Heart right ventricle (tissue), 16 donors: Measurements from ENCODE around the gene GAP43. TPM values are rescaled to one million over a fixed set of nuclear protein-coding genes. Genes with fewer than 3 reads are reported as not detected.

ENCODE experiments used
- ATAC-seq, 8 donors: fragments of 200-7000 bp; cut with Tn5 transposase; one replicate each; pipeline ENCODE4 v1.9.1; 2020; ENCODE audit warnings: mild to moderate bottlenecking in 8 of 8, moderate library complexity in 8 of 8, moderate number of reproducible peaks in 1 of 8
- DNase-seq, 2 donors: peaks; one replicate each; pipeline ENCODE4 v3.0.0-alpha.2; 2020
- H3K27ac ChIP-seq, 10 donors: fragments of 200-600 bp; sonication (generic) in 2 of 10; one replicate each; pipeline versions ENCODE4 v1.5.0 to v1.8.0; 2020 to 2022; ENCODE audit warnings: mild to moderate bottlenecking in 3 of 10
- H3K27me3 ChIP-seq, 7 donors: fragments of 200-600 bp; one replicate each; pipeline ENCODE4 v1.8.0; 2021 to 2022; ENCODE audit warnings: mild to moderate bottlenecking in 2 of 7
- H3K36me3 ChIP-seq, 9 donors: fragments of 200-600 bp; sonication (generic) in 1 of 9; one replicate each; pipeline versions ENCODE4 v1.5.0 to v1.8.0; 2020 to 2022; ENCODE audit warnings: mild to moderate bottlenecking in 2 of 9
- H3K4me1 ChIP-seq, 9 donors: fragments of 200-600 bp; sonication (generic) in 1 of 9; one replicate each; pipeline versions ENCODE4 v1.5.0 to v1.8.0; 2020 to 2022; ENCODE audit warnings: mild to moderate bottlenecking in 4 of 9
- H3K4me3 ChIP-seq, 10 donors: fragments of 200-600 bp; sonication (generic) in 2 of 10; one replicate each; pipeline versions ENCODE4 v1.5.0 to v1.8.0; 2020 to 2022; ENCODE audit warnings: mild to moderate bottlenecking in 7 of 10, moderate library complexity in 2 of 10
- H3K9me3 ChIP-seq, 11 donors: fragments of 200-600 bp in 10 of 11; sonication (generic) in 2 of 11; one replicate each; pipeline versions ENCODE4 v1.5.0 to v1.8.0; 2013 to 2022; ENCODE audit warnings: mild to moderate bottlenecking in 2 of 11, control low read depth in 1 of 11, moderate library complexity in 1 of 11
- WGBS, 2 donors: extraction: QIAGEN DNeasy Blood & Tissue Kit; methylation state at CpG; one replicate each; pipeline ENCODE4 v1.1.7; 2013; ENCODE audit warnings: inconsistent platforms in 1 of 2; 5-methylcytosine and 5-hydroxymethylcytosine counted together
- intact Hi-C, 10 donors: fragments of 100-400 bp; cut with DNase I; formaldehyde crosslinking; loops; one replicate each; pipeline versions ENCODE4 v1.11.1 to v1.14.2; 2022
- polyA plus RNA-seq, 2 donors: library from polyadenylated mRNA; stranded (reverse); fragments of 200-250 nt; gene quantifications; one replicate each; pipeline ENCODE4 v1.2.3, GENCODE V29; 2013
- total RNA-seq, 10 donors: library from RNA; stranded (reverse); fragmentation: NEBNext Ultra II Directional in 3 of 10; extraction: Animal tissue kit (Norgen Biotek cat#: 25700) in 3 of 10; gene quantifications; one replicate each; pipeline versions ENCODE4 v1.2.1 to v1.2.4, GENCODE V29; 2021 to 2023
- TF ChIP-seq, protein P1 (sequence below), 9 donors: fragments of 200-600 bp; sonication (generic) in 2 of 9; IDR thresholded peaks; one replicate each; pipeline versions ENCODE4 v1.5.0 to v1.8.0; 2021 to 2022; ENCODE audit warnings: antibody characterized with exemption in 9 of 9, mild to moderate bottlenecking in 5 of 9, moderate library complexity in 1 of 9
- donor health status: Arrhythmogenic right ventricular cardiomyopathy.
- donor health status: ischemic (EF 13 %, LVEDD 7.1; RV severe dilation, severe dysfunction).
- donor health status: healthy with polysubstance abuse.
- donor health status: DM: no; HTN: yes; CAD: no.
- donor health status: DM: no; HTN: no; CAD: no.
- donor health status: ischemic (EF 25% LVEDD 6.9; RV normal size, moderate dysfunction).
- donor health status: ischemic (EF 25% LVEDD 5.7; RV mildly dilated, moderate dysfunction).
- donor health status: healthy.
- donor health status: DM: yes; HTN: yes; CAD: no.
- donor health status: Ischemic cardiomyopathy.
- donor health status: ischemic (EF 35%, LVEDD 5.7; RV mildly dilated, moderate dysfunction).
- donor health status: nonischemic (EF 11% LVEDD 7.7; RV severe dilation, severe dysfunction).
- donor health status: DM: yes; HTN: yes; CAD: no.
- donor health status: PGD.
- donor health status: ischemic (EF 29% LVEDD 5.4; RV normal size, mild dysfunction).
- donor health status: nonischemic (EF 23%, LVEDD 6.1; RV moderate dilation, normal function).

GAP43 gene
- total and polyA plus RNA-seq, 12 donors = 0.29 to 2.3 (median 0.83) TPM; not detected in 1

DNA sequence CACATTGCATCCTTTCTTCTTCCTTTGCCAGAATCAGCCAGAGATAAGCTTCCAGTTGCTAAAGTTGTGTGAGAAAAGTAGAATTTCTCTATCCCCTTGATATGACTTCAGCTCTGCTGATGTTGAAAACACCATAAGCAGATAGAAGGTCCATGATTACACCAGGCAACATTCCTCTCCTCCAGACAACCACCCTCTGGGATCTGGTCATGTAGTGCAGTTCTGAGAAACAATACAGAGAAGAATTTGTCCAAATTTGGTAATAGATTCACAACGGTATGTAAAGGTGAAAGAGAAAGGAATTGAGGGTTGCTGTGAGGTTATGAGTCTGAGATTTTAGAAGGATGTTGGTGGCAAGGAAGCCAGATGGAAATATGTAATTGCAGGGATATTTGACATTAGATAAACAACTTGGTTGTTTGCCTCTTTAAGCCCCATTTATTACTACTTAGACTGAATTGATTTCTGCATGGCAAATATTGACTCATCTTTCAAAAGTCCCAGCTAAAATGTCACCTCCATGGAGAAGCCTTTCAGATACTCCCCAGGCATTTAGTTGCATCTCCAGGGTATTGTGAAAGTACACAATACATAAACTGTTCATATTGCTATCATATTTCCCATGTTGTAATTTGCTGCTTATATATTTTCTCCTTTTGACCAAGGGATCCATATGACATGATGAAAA, 134.9 kb downstream of the GAP43 start:
- no peaks in the 10 kb centered on the region for H3K36me3 ChIP-seq
- WGBS, 2 donors = 60 to 69% methylated on average over 1 of the region's 1 CpG
- no peaks in the 10 kb centered on the region for H3K27me3 ChIP-seq
- TF ChIP-seq, protein P1, sequence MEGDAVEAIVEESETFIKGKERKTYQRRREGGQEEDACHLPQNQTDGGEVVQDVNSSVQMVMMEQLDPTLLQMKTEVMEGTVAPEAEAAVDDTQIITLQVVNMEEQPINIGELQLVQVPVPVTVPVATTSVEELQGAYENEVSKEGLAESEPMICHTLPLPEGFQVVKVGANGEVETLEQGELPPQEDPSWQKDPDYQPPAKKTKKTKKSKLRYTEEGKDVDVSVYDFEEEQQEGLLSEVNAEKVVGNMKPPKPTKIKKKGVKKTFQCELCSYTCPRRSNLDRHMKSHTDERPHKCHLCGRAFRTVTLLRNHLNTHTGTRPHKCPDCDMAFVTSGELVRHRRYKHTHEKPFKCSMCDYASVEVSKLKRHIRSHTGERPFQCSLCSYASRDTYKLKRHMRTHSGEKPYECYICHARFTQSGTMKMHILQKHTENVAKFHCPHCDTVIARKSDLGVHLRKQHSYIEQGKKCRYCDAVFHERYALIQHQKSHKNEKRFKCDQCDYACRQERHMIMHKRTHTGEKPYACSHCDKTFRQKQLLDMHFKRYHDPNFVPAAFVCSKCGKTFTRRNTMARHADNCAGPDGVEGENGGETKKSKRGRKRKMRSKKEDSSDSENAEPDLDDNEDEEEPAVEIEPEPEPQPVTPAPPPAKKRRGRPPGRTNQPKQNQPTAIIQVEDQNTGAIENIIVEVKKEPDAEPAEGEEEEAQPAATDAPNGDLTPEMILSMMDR (IDR thresholded peaks at IDR 0.05) = no peak
- peaks cover 0 to 10% (median 0%) of the 10 kb centered on the region in 9 donors for H3K4me1 ChIP-seq
- intact Hi-C loops = no loop called here
- no peak overlapping the region for H3K27ac ChIP-seq
- peaks cover 0 to 7% (median 0%) of the 10 kb centered on the region in 11 donors for H3K9me3 ChIP-seq
- no peak for ATAC-seq
- DNase-seq = no peak
- H3K4me3 ChIP-seq = no peak overlapping the region

DNA sequence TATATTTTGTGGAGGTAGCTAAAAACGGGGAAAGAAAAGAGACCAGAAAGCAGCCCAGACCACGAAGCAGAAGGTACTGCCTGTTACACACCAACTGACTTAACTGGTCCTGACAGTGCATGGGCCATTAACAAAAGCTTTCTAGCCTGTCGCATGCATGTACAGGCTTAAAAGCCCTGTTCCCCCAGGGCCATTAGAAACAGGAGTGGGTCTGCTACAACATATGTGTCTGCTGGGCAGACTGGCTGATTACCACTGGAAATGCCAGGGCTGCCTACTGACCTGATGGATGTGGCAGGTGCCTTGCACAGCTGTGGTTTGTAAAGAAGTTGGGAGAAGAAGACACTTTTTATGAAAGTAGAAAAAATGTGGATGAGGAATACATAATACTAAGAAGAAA, 137.4 kb downstream of the GAP43 start:
- H3K4me3 ChIP-seq = no peak overlapping the region
- no peaks in the 10 kb centered on the region for H3K36me3 ChIP-seq
- intact Hi-C loops = no loop called here
- H3K4me1 ChIP-seq = peaks cover 0 to 10% (median 0%) of the 10 kb centered on the region in 9 donors
- ATAC-seq (no peak), DNase-seq (no peak)
- no peaks in the 10 kb centered on the region for H3K27me3 ChIP-seq
- TF ChIP-seq, protein P1 (IDR thresholded peaks at IDR 0.05) = no peak
- no peak overlapping the region for H3K27ac ChIP-seq
- WGBS, 2 donors = 85 to 90% methylated on average over 3 of the region's 3 CpGs
- no peaks in the 10 kb centered on the region for H3K9me3 ChIP-seq

GRCh38 chr3:115761927-115762305, 138.6 kb downstream of the GAP43 start:
- Histone ChIP-seq H3K27ac (no peak overlapping the region), H3K36me3 (no peaks in the 10 kb centered on the region), H3K4me1 (peaks cover 0 to 22% (median 0%) of the 10 kb centered on the region in 9 donors), H3K9me3 (no peaks in the 10 kb centered on the region), H3K27me3 (no peaks in the 10 kb centered on the region), H3K4me3 (no peak overlapping the region)
- no peak for DNase-seq
- intact Hi-C loops = no loop called here
- TF ChIP-seq, protein P1 (IDR thresholded peaks at IDR 0.05) = no peak
- no peak for ATAC-seq

GRCh38 chr3:115766587-115767482, 143.5 kb downstream of the GAP43 start:
- Histone ChIP-seq H3K9me3 (no peaks in the 10 kb centered on the region), H3K27ac (peak overlapping the region in 1 of 10 donors; percentile 14), H3K36me3 (no peaks in the 10 kb centered on the region), H3K4me1 (peaks cover 0 to 14% (median 0%) of the 10 kb centered on the region in 9 donors), H3K27me3 (no peaks in the 10 kb centered on the region), H3K4me3 (no peak overlapping the region)
- TF ChIP-seq, protein P1 (IDR thresholded peaks at IDR 0.05) = no peak
- intact Hi-C loops = no loop called here
- DNase-seq (no peak), ATAC-seq (peak in 1 of 8 donors; percentile 53)
- WGBS, 2 donors = 69 to 77% methylated on average over 6 of the region's 6 CpGs
